OCI-LY1 (cell line): ENCODE data around the gene CELF4.

Experiments used
- CTCF ChIP-seq: fragments of 200-600 bp; sonication (generic), shearing (Covaris generic); IDR thresholded peaks from 2 replicates; pipeline ENCODE4 v1.5.1; 2017; ENCODE audit warnings: mild to moderate bottlenecking, antibody characterized with exemption, low read length, moderate library complexity, mixed read lengths
- EZH2 ChIP-seq: fragments of 200-600 bp; sonication (generic), shearing (Covaris generic); IDR thresholded peaks from 2 replicates; pipeline ENCODE4 v1.8.0; 2017; ENCODE audit warnings: borderline replicate concordance, mixed run types, mild to moderate bottlenecking, antibody characterized with exemption, low read length, moderate library complexity, mixed read lengths

GRCh38 chr18:37253394-37254235 lies 312.0 kb downstream of the CELF4 start:
- no peak for TF ChIP-seq CTCF
- no peak for TF ChIP-seq EZH2
